ENCODE data around the gene PNMA8A.
"Not testable (repeated sequence)": the region's sequence is repeated elsewhere in the genome, so short reads cannot be mapped to it uniquely, and the experiment has no call there.

GRCh38 chr19:46435689-46436088 is 35.7 kb downstream of the PNMA8A start:
- TF ChIP-seq CTCF (IDR thresholded peaks at IDR 0.05); EZH2 (IDR thresholded peaks at IDR 0.05; ENCODE audit: borderline replicate concordance, insufficient read depth, low read depth, low read length, poor library complexity, severe bottlenecking): not testable (repeated sequence)

Measured in B cell (primary cell).